ENCODE data around the gene RFNG. TPM values are rescaled to one million over a fixed set of nuclear protein-coding genes. Genes with fewer than 3 reads are reported as not detected.
A peak's percentile ranks its signal among the peaks of the same experiment; 100 is the strongest.

RFNG gene
- total and polyA plus RNA-seq, 2 of the 13 experiments (the other 11 are each of a cell fraction or from before 2014, with no cell fraction given): 61.4 to 64.0 TPM

- TF ChIP-seq ZIK1 (CRISPR knock-in tag; IDR thresholded peaks at IDR 0.05; ENCODE audit: borderline replicate concordance, low read depth) (peak; percentile 67), MATR3 (CRISPR knock-in tag; IDR thresholded peaks at IDR 0.05) (no peak), ZBTB7A (CRISPR knock-in tag; IDR thresholded peaks at IDR 0.05) (no peak), HNF4G (IDR thresholded peaks at IDR 0.05; ENCODE audit: borderline replicate concordance, low read depth, low read length) (peak; percentile 39; the same call in 1 of the 2 replicates), HNF4G (CRISPR knock-in tag; IDR thresholded peaks at IDR 0.05; ENCODE audit: borderline replicate concordance, low read depth) (peak; percentile 80; the same call in 1 of the 2 replicates), ZNF619 (CRISPR knock-in tag; IDR thresholded peaks at IDR 0.05) (0 out of 2 replicates have a peak, but pooled peaks have one; percentile 21), SUZ12 (IDR thresholded peaks at IDR 0.05; ENCODE audit: low read depth, low read length) (no peak), MXI1 (IDR thresholded peaks at IDR 0.05; ENCODE audit: borderline replicate concordance, low read depth, low read length) (peak; percentile 75; the same call in 1 of the 3 replicates), ZNF136 (CRISPR knock-in tag; IDR thresholded peaks at IDR 0.05; ENCODE audit: low read depth) (no peak; the same call in 1 of the 2 replicates), AKAP8 (CRISPR knock-in tag; IDR thresholded peaks at IDR 0.05) (peak; percentile 93; the same call in 1 of the 2 replicates), AFF4 (CRISPR knock-in tag; IDR thresholded peaks at IDR 0.05) (0 out of 2 replicates have a peak, but pooled peaks have one; percentile 45), RNF219 (CRISPR knock-in tag; IDR thresholded peaks at IDR 0.05) (peak; percentile 73; the same call in 1 of the 2 replicates), EED (CRISPR knock-in tag; IDR thresholded peaks at IDR 0.05) (peak; percentile 80; the same call in 1 of the 2 replicates), DR1 (CRISPR knock-in tag; IDR thresholded peaks at IDR 0.05) (peak; percentile 53; the same call in 1 of the 2 replicates), HNF4A (CRISPR knock-in tag; IDR thresholded peaks at IDR 0.05) (no peak), SALL1 (CRISPR knock-in tag; IDR thresholded peaks at IDR 0.05) (peak; percentile 74)
These were observed 47.9 kb downstream of the RFNG start (continued) for GRCh38 chr17:82003411-82004381.
